Pons (tissue), 1 donor: ENCODE measurements around the gene PPFIBP2.
A peak's percentile ranks its signal among the peaks of the same experiment; 100 is the strongest.

Experiments used
- DNase-seq: peaks from one replicate; pipeline ENCODE4 v3.0.0-alpha.2; 2016; ENCODE audit warnings: low spot score

The PPFIBP2 gene

GRCh38 chr11:7600205-7600775, 86.5 kb downstream of the PPFIBP2 start:
- peak; percentile 86 for DNase-seq

GRCh38 chr11:7603031-7603781, 89.4 kb downstream of the PPFIBP2 start:
- no peak for DNase-seq

- DNase-seq = no peak
Measured at GRCh38 chr11:7604331-7604955, 90.6 kb downstream of the PPFIBP2 start.

GRCh38 chr11:7605186-7605943, 91.6 kb downstream of the PPFIBP2 start:
- no peak for DNase-seq

- no peak for DNase-seq
Measured at GRCh38 chr11:7606496-7606895, 92.7 kb downstream of the PPFIBP2 start.

- DNase-seq = no peak
Measured at GRCh38 chr11:7609015-7609414, 95.2 kb downstream of the PPFIBP2 start.

- DNase-seq = no peak
Measured at GRCh38 chr11:7609521-7609920, 95.7 kb downstream of the PPFIBP2 start.

- DNase-seq = no peak
Measured at GRCh38 chr11:7610393-7610792, 96.6 kb downstream of the PPFIBP2 start.

GRCh38 chr11:7611411-7611810, 97.6 kb downstream of the PPFIBP2 start:
- no peak for DNase-seq

- no peak for DNase-seq
Measured at GRCh38 chr11:7612056-7612660, 98.4 kb downstream of the PPFIBP2 start.

GRCh38 chr11:7612661-7613393, 99.0 kb downstream of the PPFIBP2 start:
- no peak for DNase-seq

- DNase-seq = no peak
Measured at GRCh38 chr11:7613394-7613720, 99.6 kb downstream of the PPFIBP2 start.

GRCh38 chr11:7614656-7615055, 100.9 kb downstream of the PPFIBP2 start:
- no peak for DNase-seq

GRCh38 chr11:7617032-7617431, 103.2 kb downstream of the PPFIBP2 start:
- DNase-seq = no peak

GRCh38 chr11:7619322-7619721, 105.5 kb downstream of the PPFIBP2 start:
- no peak for DNase-seq

GRCh38 chr11:7621090-7621489, 107.3 kb downstream of the PPFIBP2 start:
- DNase-seq = no peak

GRCh38 chr11:7621554-7621953, 107.8 kb downstream of the PPFIBP2 start:
- no peak for DNase-seq

- no peak for DNase-seq
Measured at GRCh38 chr11:7622721-7623120, 108.9 kb downstream of the PPFIBP2 start.

GRCh38 chr11:7628660-7629059, 114.9 kb downstream of the PPFIBP2 start:
- DNase-seq = no peak

GRCh38 chr11:7630002-7630401, 116.2 kb downstream of the PPFIBP2 start:
- DNase-seq = peak; percentile 85

GRCh38 chr11:7632211-7632610, 118.4 kb downstream of the PPFIBP2 start:
- DNase-seq = no peak

- peak; percentile 86 for DNase-seq
Measured at GRCh38 chr11:7635137-7635536, 121.3 kb downstream of the PPFIBP2 start.
